ENCODE measurements around the gene CHIT1. TPM values are rescaled to one million over a fixed set of nuclear protein-coding genes. Genes with fewer than 3 reads are reported as not detected.

Gene CHIT1
- total RNA-seq, 2 experiments from 2014 or later: 0.39 to 0.50 TPM

- ChIA-PET POLR2A (no interaction called here), CTCF (no interaction called here)
- ATAC-seq (no peak), DNase-seq (no peak)
- no peak overlapping the region for H3K4me3 Mint-ChIP-seq
- H3K4me1 Mint-ChIP-seq (ENCODE audit: low read depth): no peaks in the 10 kb centered on the region
- no peaks in the 10 kb centered on the region for H3K9me3 Mint-ChIP-seq (ENCODE audit: insufficient read depth)
- no peak overlapping the region for H3K27ac Mint-ChIP-seq
- no peaks in the 10 kb centered on the region for H3K36me3 Mint-ChIP-seq (ENCODE audit: low read depth)
- no peaks in the 10 kb centered on the region for H3K27me3 Mint-ChIP-seq (ENCODE audit: low read depth)
Measured at GRCh38 chr1:203177470-203178039, 51.9 kb downstream of the CHIT1 start.

- no peak for ATAC-seq
- CTCF ChIA-PET: no interaction called here
Measured at GRCh38 chr1:203177036-203177405, 52.5 kb downstream of the CHIT1 start.

GRCh38 chr1:203176273-203177035 is 53.0 kb downstream of the CHIT1 start:
- Mint-ChIP-seq H3K9me3 (ENCODE audit: insufficient read depth) (no peaks in the 10 kb centered on the region), H3K4me3 (no peak overlapping the region), H3K36me3 (ENCODE audit: low read depth) (no peaks in the 10 kb centered on the region), H3K4me1 (ENCODE audit: low read depth) (no peaks in the 10 kb centered on the region), H3K27ac (no peak overlapping the region), H3K27me3 (ENCODE audit: low read depth) (no peaks in the 10 kb centered on the region)
- ChIA-PET CTCF (interaction anchor here (1.7 kb wide), 1 partner anchor 137 kb away, joined by 7 read pairs; no protein-coding TSS in a partner anchor), POLR2A (no interaction called here)
- ATAC-seq: no peak
- DNase-seq: no peak

More at GRCh38 chr1:203177036-203177405, 52.5 kb downstream of the CHIT1 start:
- H3K36me3 Mint-ChIP-seq (ENCODE audit: low read depth): no peaks in the 10 kb centered on the region
- DNase-seq: no peak
- POLR2A ChIA-PET: no interaction called here
- no peaks in the 10 kb centered on the region for H3K4me1 Mint-ChIP-seq (ENCODE audit: low read depth)
- no peaks in the 10 kb centered on the region for H3K27me3 Mint-ChIP-seq (ENCODE audit: low read depth)
- H3K4me3 Mint-ChIP-seq: no peak overlapping the region
- no peak overlapping the region for H3K27ac Mint-ChIP-seq
- no peaks in the 10 kb centered on the region for H3K9me3 Mint-ChIP-seq (ENCODE audit: insufficient read depth)

GRCh38 chr1:203175827-203176241 is 53.6 kb downstream of the CHIT1 start:
- no peaks in the 10 kb centered on the region for H3K27me3 Mint-ChIP-seq (ENCODE audit: low read depth)
- DNase-seq: no peak
- H3K9me3 Mint-ChIP-seq (ENCODE audit: insufficient read depth): no peaks in the 10 kb centered on the region
- H3K27ac Mint-ChIP-seq: no peak overlapping the region
- no peak for ATAC-seq
- H3K36me3 Mint-ChIP-seq (ENCODE audit: low read depth): no peaks in the 10 kb centered on the region
- H3K4me1 Mint-ChIP-seq (ENCODE audit: low read depth): no peaks in the 10 kb centered on the region
- no peak overlapping the region for H3K4me3 Mint-ChIP-seq
- POLR2A ChIA-PET: no interaction called here
- CTCF ChIA-PET: interaction anchor here (1.7 kb wide), 1 partner anchor 136 kb away, joined by 7 read pairs; no protein-coding TSS in a partner anchor

- Mint-ChIP-seq H3K4me1 (ENCODE audit: low read depth) (no peaks in the 10 kb centered on the region), H3K4me3 (no peak within 1 kb of the TSS), H3K36me3 (ENCODE audit: low read depth) (no peaks in the 10 kb centered on the region), H3K27ac (no peak within 1 kb of the TSS), H3K9me3 (ENCODE audit: insufficient read depth) (no peaks in the 10 kb centered on the region), H3K27me3 (ENCODE audit: low read depth) (no peaks in the 10 kb centered on the region)
- CTCF ChIA-PET: interaction anchor here (1.7 kb wide), 1 partner anchor 136 kb away, joined by 7 read pairs; no protein-coding TSS in a partner anchor
- POLR2A ChIA-PET: no interaction called here
- ATAC-seq (no peak), DNase-seq (no peak)
Measured at GRCh38 chr1:203175237-203175826, 54.1 kb downstream of the CHIT1 start, which contains the start of gene MYBPH. MYBPH (minus strand) TSS chr1:203175826; CDS start chr1:203175755, 71 bp downstream.

GRCh38 chr1:203174324-203174985 is 55.0 kb downstream of the CHIT1 start:
- Mint-ChIP-seq H3K27ac (no peak overlapping the region), H3K4me3 (no peak overlapping the region), H3K9me3 (ENCODE audit: insufficient read depth) (no peaks in the 10 kb centered on the region), H3K36me3 (ENCODE audit: low read depth) (no peaks in the 10 kb centered on the region), H3K27me3 (ENCODE audit: low read depth) (no peaks in the 10 kb centered on the region), H3K4me1 (ENCODE audit: low read depth) (no peaks in the 10 kb centered on the region)
- DNase-seq: no peak
- CTCF ChIA-PET: interaction anchor here (1.7 kb wide), 1 partner anchor 135 kb away, joined by 7 read pairs; no protein-coding TSS in a partner anchor
- no peak for ATAC-seq
- POLR2A ChIA-PET: no interaction called here

GRCh38 chr1:203173566-203173965 is 55.9 kb downstream of the CHIT1 start:
- ChIA-PET CTCF (interaction anchor here (0.9 to 2.8 kb wide), 7 partner anchors 21 to 143 kb away, joined by 3 to 54 read pairs (median 11); no protein-coding TSS in a partner anchor), POLR2A (no interaction called here)
- H3K27me3 Mint-ChIP-seq (ENCODE audit: low read depth): no peaks in the 10 kb centered on the region
- H3K27ac Mint-ChIP-seq: no peak overlapping the region
- H3K4me1 Mint-ChIP-seq (ENCODE audit: low read depth): no peaks in the 10 kb centered on the region
- ATAC-seq (no peak), DNase-seq (no peak)
- no peak overlapping the region for H3K4me3 Mint-ChIP-seq
- H3K9me3 Mint-ChIP-seq (ENCODE audit: insufficient read depth): no peaks in the 10 kb centered on the region
- H3K36me3 Mint-ChIP-seq (ENCODE audit: low read depth): no peaks in the 10 kb centered on the region

- POLR2A ChIA-PET: no interaction called here
Measured at GRCh38 chr1:203173011-203173555, 56.4 kb downstream of the CHIT1 start.

GRCh38 chr1:203172184-203173010 is 57.1 kb downstream of the CHIT1 start:
- no peaks in the 10 kb centered on the region for H3K36me3 Mint-ChIP-seq (ENCODE audit: low read depth)
- no peaks in the 10 kb centered on the region for H3K27me3 Mint-ChIP-seq (ENCODE audit: low read depth)
- H3K27ac Mint-ChIP-seq: no peak overlapping the region
- no peak overlapping the region for H3K4me3 Mint-ChIP-seq
- DNase-seq: peak; percentile 65
- CTCF ChIA-PET: interaction anchor here (0.7 to 2.8 kb wide), 31 partner anchors 9 to 457 kb away, joined by 3 to 54 read pairs (median 3); partner anchors contain the start of genes ADORA1 and OPTC
- POLR2A ChIA-PET: no interaction called here
- ATAC-seq: peak; percentile 74
- H3K4me1 Mint-ChIP-seq (ENCODE audit: low read depth): no peaks in the 10 kb centered on the region
- no peaks in the 10 kb centered on the region for H3K9me3 Mint-ChIP-seq (ENCODE audit: insufficient read depth)

More at GRCh38 chr1:203173011-203173555, 56.4 kb downstream of the CHIT1 start:
- DNase-seq (no peak), ATAC-seq (no peak)
- H3K9me3 Mint-ChIP-seq (ENCODE audit: insufficient read depth): no peaks in the 10 kb centered on the region
- no peak overlapping the region for H3K27ac Mint-ChIP-seq
- no peaks in the 10 kb centered on the region for H3K27me3 Mint-ChIP-seq (ENCODE audit: low read depth)
- CTCF ChIA-PET: interaction anchor here (0.7 to 2.8 kb wide), 23 partner anchors 10 to 456 kb away, joined by 3 to 54 read pairs (median 4); no protein-coding TSS in a partner anchor
- no peaks in the 10 kb centered on the region for H3K36me3 Mint-ChIP-seq (ENCODE audit: low read depth)
- no peaks in the 10 kb centered on the region for H3K4me1 Mint-ChIP-seq (ENCODE audit: low read depth)
- no peak overlapping the region for H3K4me3 Mint-ChIP-seq

GRCh38 chr1:203171341-203172183 is 57.9 kb downstream of the CHIT1 start:
- Mint-ChIP-seq H3K4me3 (no peak overlapping the region), H3K27ac (no peak overlapping the region), H3K4me1 (ENCODE audit: low read depth) (peaks cover 1% of the 10 kb centered on the region), H3K36me3 (ENCODE audit: low read depth) (no peaks in the 10 kb centered on the region), H3K27me3 (ENCODE audit: low read depth) (no peaks in the 10 kb centered on the region), H3K9me3 (ENCODE audit: insufficient read depth) (no peaks in the 10 kb centered on the region)
- DNase-seq (no peak), ATAC-seq (no peak)
- POLR2A ChIA-PET: no interaction called here
- CTCF ChIA-PET: interaction anchor here (0.5 to 2.8 kb wide), 26 partner anchors 10 to 323 kb away, joined by 3 to 54 read pairs (median 4); partner anchors contain the start of genes ADORA1 and OPTC
